HG03432 (cell line): ENCODE data around the gene SAG.

Experiments used
- ATAC-seq: cut with Tn5 transposase; IDR thresholded peaks from one replicate; pipeline ENCODE4 v1.9.1; 2021; ENCODE audit warnings: mild to moderate bottlenecking, moderate library complexity; ENCODE audit not compliant: unreplicated experiment

Gene SAG

GRCh38 chr2:233307565-233307964 is at the start of gene SAG:
TSS of gene SAG (plus strand) at chr2:233307816. CDS start at chr2:233309190, 1,374 bp downstream.
- no peak for ATAC-seq

GRCh38 chr2:233258211-233258610 is 49.4 kb upstream of the SAG start:
- ATAC-seq = no peak

GRCh38 chr2:233259730-233260129 is 47.9 kb upstream of the SAG start:
- no peak for ATAC-seq

- no peak for ATAC-seq
Observed at GRCh38 chr2:233260661-233261060, 47.0 kb upstream of the SAG start.

- ATAC-seq = peak; percentile 51
Observed at GRCh38 chr2:233261819-233262555, 45.6 kb upstream of the SAG start.

GRCh38 chr2:233262562-233262961 is 45.1 kb upstream of the SAG start:
- ATAC-seq = no peak

- ATAC-seq = no peak
Observed at GRCh38 chr2:233263045-233263570, 44.5 kb upstream of the SAG start.

GRCh38 chr2:233264667-233265066 is 42.9 kb upstream of the SAG start:
- no peak for ATAC-seq

GRCh38 chr2:233265899-233266431 is 41.7 kb upstream of the SAG start:
- no peak for ATAC-seq

- ATAC-seq = no peak
Observed at GRCh38 chr2:233266481-233266880, 41.1 kb upstream of the SAG start.

- ATAC-seq = peak; percentile 76
Observed at GRCh38 chr2:233267516-233268245, 39.9 kb upstream of the SAG start.

- ATAC-seq = no peak
Observed at GRCh38 chr2:233270366-233270765, 37.2 kb upstream of the SAG start.

- no peak for ATAC-seq
Observed at GRCh38 chr2:233270951-233271350, 36.7 kb upstream of the SAG start.

- no peak for ATAC-seq
Observed at GRCh38 chr2:233271693-233272092, 35.9 kb upstream of the SAG start.

- no peak for ATAC-seq
Observed at GRCh38 chr2:233273120-233273519, 34.5 kb upstream of the SAG start.

- no peak for ATAC-seq
Observed at GRCh38 chr2:233275223-233275622, 32.4 kb upstream of the SAG start.

GRCh38 chr2:233278921-233279320 is 28.7 kb upstream of the SAG start:
- no peak for ATAC-seq

GRCh38 chr2:233280114-233280693 is 27.4 kb upstream of the SAG start:
- no peak for ATAC-seq

- ATAC-seq = no peak
Observed at GRCh38 chr2:233281553-233281952, 26.1 kb upstream of the SAG start.

GRCh38 chr2:233281992-233282603 is 25.5 kb upstream of the SAG start:
- ATAC-seq = no peak

- ATAC-seq = no peak
Observed at GRCh38 chr2:233285921-233286320, 21.7 kb upstream of the SAG start.
